GM19324 (cell line): Measurements from ENCODE around the gene PAQR5.
"Not testable (repeated sequence)": the region's sequence is repeated elsewhere in the genome, so short reads cannot be mapped to it uniquely, and the experiment has no call there.

Experiments used
- ATAC-seq: cut with Tn5 transposase; IDR thresholded peaks from one replicate; pipeline ENCODE4 v1.9.1; 2021; ENCODE audit warnings: mild to moderate bottlenecking, moderate library complexity; ENCODE audit not compliant: unreplicated experiment, low FRiP score

The PAQR5 gene

GRCh38 chr15:69314736-69315135, 16.0 kb downstream of the PAQR5 start:
- no peak for ATAC-seq

- ATAC-seq, result no peak
Observed at GRCh38 chr15:69315402-69316110, 16.8 kb downstream of the PAQR5 start.

- no peak for ATAC-seq
Observed at GRCh38 chr15:69316291-69316690, 17.6 kb downstream of the PAQR5 start.

GRCh38 chr15:69317392-69317841, 18.7 kb downstream of the PAQR5 start:
- ATAC-seq, result no peak

- no peak for ATAC-seq
Observed at GRCh38 chr15:69318033-69318432, 19.3 kb downstream of the PAQR5 start.

- ATAC-seq, result no peak
Observed at GRCh38 chr15:69319384-69320375, 21.0 kb downstream of the PAQR5 start.

GRCh38 chr15:69320977-69321554, 22.4 kb downstream of the PAQR5 start:
- ATAC-seq, result no peak

- ATAC-seq, result no peak
Observed at GRCh38 chr15:69323893-69324430, 25.2 kb downstream of the PAQR5 start.

GRCh38 chr15:69324565-69324964, 25.9 kb downstream of the PAQR5 start:
- no peak for ATAC-seq

GRCh38 chr15:69325456-69325971, 26.8 kb downstream of the PAQR5 start:
- ATAC-seq, result no peak

- no peak for ATAC-seq
Observed at GRCh38 chr15:69328080-69328479, 29.4 kb downstream of the PAQR5 start.

GRCh38 chr15:69328739-69329138, 30.0 kb downstream of the PAQR5 start:
- no peak for ATAC-seq

- no peak for ATAC-seq
Observed at GRCh38 chr15:69337138-69337537, 38.4 kb downstream of the PAQR5 start.

- ATAC-seq, result no peak
Observed at GRCh38 chr15:69338535-69339213, 40.0 kb downstream of the PAQR5 start.

GRCh38 chr15:69339214-69339543, 40.5 kb downstream of the PAQR5 start:
- not testable (repeated sequence) for ATAC-seq

- no peak for ATAC-seq
Observed at GRCh38 chr15:69340243-69340900, 41.7 kb downstream of the PAQR5 start.

GRCh38 chr15:69341356-69341755, 42.6 kb downstream of the PAQR5 start:
- ATAC-seq, result no peak

GRCh38 chr15:69342460-69343076, 43.9 kb downstream of the PAQR5 start:
- no peak for ATAC-seq

- no peak for ATAC-seq
Observed at GRCh38 chr15:69343133-69343532, 44.4 kb downstream of the PAQR5 start.
